Activated CD4-positive, alpha-beta memory T cell treated with anti-CD3 and anti-CD28 coated beads, Interleukin-2, amount 10 ng/mL, durations not matched to agents 7 days and 5 days (primary cell): ENCODE results near the gene PDE4A. TPM values are rescaled to one million over a fixed set of nuclear protein-coding genes. Genes with fewer than 3 reads are reported as not detected.

Experiments
- CTCF ChIA-PET: fragments of 350-600 bp; sonication (Branson Sonifier 250); formaldehyde crosslinking; loops from one replicate; lab custom pipeline; 2021; ENCODE audit warnings: antibody characterized with exemption, inconsistent platforms; lab: Charles Lee
- POLR2A ChIA-PET: fragments of 350-600 bp; sonication (Branson Sonifier 250); formaldehyde crosslinking; loops from one replicate; lab custom pipeline; 2021; ENCODE audit warnings: antibody characterized with exemption; lab: Charles Lee
- DNase-seq: peaks from one replicate; pipeline ENCODE4 v3.0.0-alpha.2; 2020
- H3K27ac Mint-ChIP-seq: one replicate; pipeline ENCODE4 v1.8.0; 2021; ENCODE audit warnings: mild to moderate bottlenecking, mixed read lengths
- H3K27me3 Mint-ChIP-seq: one replicate; pipeline ENCODE4 v1.8.0; 2021; ENCODE audit warnings: mixed read lengths
- H3K36me3 Mint-ChIP-seq: one replicate; pipeline ENCODE4 v1.8.0; 2021; ENCODE audit warnings: low read depth, mixed read lengths
- H3K4me1 Mint-ChIP-seq: one replicate; pipeline ENCODE4 v1.8.0; 2021; ENCODE audit warnings: mixed read lengths
- H3K4me3 Mint-ChIP-seq: one replicate; pipeline ENCODE4 v1.8.0; 2021; ENCODE audit warnings: mild to moderate bottlenecking, mixed read lengths
- H3K9me3 Mint-ChIP-seq: one replicate; pipeline ENCODE4 v1.8.0; 2021; ENCODE audit warnings: mixed read lengths
- total RNA-seq, 2 experiments: library from RNA; stranded (reverse); gene quantifications; one replicate each; pipeline ENCODE4 v1.2.3, GENCODE V29; 2021

The PDE4A gene
- total RNA-seq, 2 experiments from 2014 or later: 56.2 to 58.1 TPM

DNA sequence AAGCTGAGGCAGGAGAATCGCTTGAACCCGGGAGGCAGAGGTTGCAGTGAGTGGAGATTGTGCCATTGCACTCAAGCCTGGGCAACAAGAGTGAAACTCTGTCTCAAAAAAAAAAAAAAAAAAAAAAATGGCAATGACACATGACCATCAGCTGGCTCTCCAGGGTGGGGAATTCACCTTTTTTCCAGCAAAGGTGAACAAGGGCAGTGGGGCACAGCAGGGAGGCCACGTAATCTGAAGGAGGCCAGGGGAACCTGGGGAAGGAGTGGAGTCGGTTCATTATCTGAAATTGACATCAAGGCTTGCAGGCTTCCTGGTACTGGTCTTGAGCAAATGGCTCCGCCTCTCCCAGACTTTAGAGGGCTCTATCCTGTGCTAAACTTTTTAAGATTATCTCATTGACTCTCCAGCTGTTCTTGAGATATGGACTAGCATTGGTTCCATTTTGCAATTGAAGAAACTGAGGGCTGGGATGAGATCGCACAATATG lies 54.7 kb downstream of the PDE4A start:
- no peak for DNase-seq
- Mint-ChIP-seq H3K4me1 (peaks cover 26% of the 10 kb centered on the region), H3K9me3 (no peaks in the 10 kb centered on the region), H3K27me3 (no peaks in the 10 kb centered on the region), H3K4me3 (no peak overlapping the region), H3K36me3 (no peaks in the 10 kb centered on the region), H3K27ac (no peak overlapping the region)
- CTCF ChIA-PET: no interaction called here
- POLR2A ChIA-PET: interaction anchor here (0.6 kb wide), 1 partner anchor 37 kb away, joined by 3 read pairs; no protein-coding TSS in a partner anchor

DNA sequence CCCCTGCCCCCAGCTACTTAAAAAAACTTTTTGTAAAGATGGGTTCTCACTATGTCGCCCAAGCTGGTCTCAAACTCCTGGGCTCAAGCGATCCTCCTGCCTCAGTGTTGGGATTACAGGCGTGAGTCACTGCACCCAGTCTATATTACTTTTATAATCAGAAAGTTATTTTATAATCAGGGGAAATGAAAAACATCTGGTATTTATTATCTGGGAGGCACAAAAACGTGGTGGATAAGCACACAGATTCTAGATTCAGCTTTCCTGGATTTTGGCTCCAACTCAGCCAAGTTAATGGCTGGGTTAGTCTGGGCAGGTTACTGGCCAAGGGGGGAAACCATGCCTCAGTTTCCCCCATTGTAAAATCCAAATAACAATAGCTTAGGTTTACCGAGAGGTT lies 58.1 kb downstream of the PDE4A start:
- no peaks in the 10 kb centered on the region for H3K36me3 Mint-ChIP-seq
- peaks cover 24% of the 10 kb centered on the region for H3K4me1 Mint-ChIP-seq
- no peaks in the 10 kb centered on the region for H3K9me3 Mint-ChIP-seq
- CTCF ChIA-PET: interaction anchor here (0.6 to 2.0 kb wide), 16 partner anchors 8 to 221 kb away, joined by 3 to 8 read pairs (median 3); partner anchors contain the start of gene TYK2
- POLR2A ChIA-PET: interaction anchor here (0.9 to 2.2 kb wide), 3 partner anchors 42 to 74 kb away, joined by 3 to 6 read pairs (median 4); partner anchors contain the start of gene CDC37
- DNase-seq: no peak
- H3K4me3 Mint-ChIP-seq: no peak overlapping the region
- H3K27me3 Mint-ChIP-seq: no peaks in the 10 kb centered on the region
- H3K27ac Mint-ChIP-seq: no peak overlapping the region

DNA sequence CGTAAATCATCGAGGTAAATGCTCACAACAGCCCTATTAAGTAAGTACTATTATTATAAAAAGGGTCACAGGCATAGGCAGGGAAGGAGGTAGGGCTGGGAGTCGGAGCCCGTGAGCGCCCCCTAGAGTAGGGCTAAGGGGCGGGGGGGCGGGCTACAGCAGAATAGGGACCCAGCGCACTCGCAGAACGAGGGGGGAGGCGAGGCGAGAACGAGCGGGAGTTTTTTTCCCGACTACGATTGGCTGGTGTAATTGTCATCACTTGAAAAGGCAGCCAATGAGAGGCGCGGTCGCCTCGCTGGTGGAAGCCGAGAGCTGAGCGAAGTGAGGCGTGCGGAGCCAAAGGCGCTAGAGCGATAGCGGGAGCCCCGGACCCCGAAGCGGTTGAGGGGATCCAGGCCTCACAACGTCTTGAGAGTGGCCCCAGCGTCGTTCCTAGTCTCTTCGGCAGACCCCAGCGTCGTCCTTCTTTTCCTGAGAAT lies 58.6 kb downstream of the PDE4A start:
- Mint-ChIP-seq H3K27me3 (no peaks in the 10 kb centered on the region), H3K4me1 (peaks cover 24% of the 10 kb centered on the region), H3K36me3 (no peaks in the 10 kb centered on the region), H3K27ac (no peak overlapping the region), H3K4me3 (no peak overlapping the region), H3K9me3 (no peaks in the 10 kb centered on the region)
- peak; percentile 88 for DNase-seq
- ChIA-PET CTCF (interaction anchor here (0.5 to 2.0 kb wide), 18 partner anchors 9 to 221 kb away, joined by 3 to 8 read pairs (median 3); partner anchors contain the start of gene TYK2), POLR2A (interaction anchor here (0.9 to 2.2 kb wide), 3 partner anchors 43 to 75 kb away, joined by 3 to 6 read pairs (median 4); partner anchors contain the start of gene CDC37)

DNA sequence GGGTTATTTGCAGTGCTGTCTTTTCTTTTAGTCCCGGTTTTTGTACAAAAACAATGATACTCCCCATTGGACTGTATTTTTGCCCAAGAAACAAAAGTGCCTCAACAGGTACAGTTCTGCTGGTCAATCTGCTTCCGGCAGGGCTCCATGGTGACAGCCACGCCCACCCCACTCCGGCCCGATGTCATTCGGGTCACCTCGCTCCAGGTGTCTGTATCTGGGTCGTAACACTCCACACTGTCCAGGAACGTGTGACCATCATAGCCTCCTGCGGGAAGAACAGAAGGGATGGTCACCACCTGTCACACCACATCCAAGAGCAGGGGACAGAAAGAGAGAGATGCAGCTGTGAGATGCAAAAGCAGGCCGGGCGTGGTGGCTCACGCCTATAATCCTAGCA lies 66.2 kb downstream of the PDE4A start:
- Mint-ChIP-seq H3K4me3 (no peak overlapping the region), H3K27ac (no peak overlapping the region), H3K36me3 (peaks cover 43% of the 10 kb centered on the region), H3K4me1 (peaks cover 7% of the 10 kb centered on the region), H3K9me3 (no peaks in the 10 kb centered on the region), H3K27me3 (no peaks in the 10 kb centered on the region)
- ChIA-PET POLR2A (no interaction called here), CTCF (no interaction called here)
- no peak for DNase-seq

DNA sequence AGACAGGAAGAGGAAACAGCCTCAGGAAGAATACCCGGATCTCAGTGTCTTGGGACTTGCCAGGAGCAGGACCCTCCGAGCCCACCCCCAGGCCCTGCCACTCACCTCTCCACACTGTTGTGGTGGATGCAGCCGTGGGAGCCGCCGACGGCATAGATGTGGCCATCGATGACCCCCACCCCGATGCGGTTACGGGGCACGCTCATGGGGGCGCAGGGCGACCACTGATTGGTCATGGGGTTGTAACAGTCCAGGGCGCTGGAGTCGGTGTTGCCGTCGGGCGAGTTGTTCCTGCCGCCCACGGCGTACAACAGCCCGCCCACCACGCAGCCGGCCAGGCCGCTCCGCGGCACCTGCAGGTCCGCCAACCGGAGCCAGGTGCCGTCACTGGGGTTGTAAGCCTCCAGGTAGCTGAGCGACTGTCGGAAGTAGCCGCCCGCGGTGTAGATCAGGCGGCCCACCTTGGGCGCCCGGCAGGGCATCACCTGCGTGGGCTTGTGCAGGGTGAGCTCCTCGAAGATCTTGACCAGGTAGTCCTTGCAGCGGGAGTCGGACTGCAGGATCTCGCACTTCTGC lies 71.2 kb downstream of the PDE4A start:
- peaks cover 10% of the 10 kb centered on the region for H3K4me1 Mint-ChIP-seq
- ChIA-PET POLR2A (interaction anchor here (1.2 kb wide), 1 partner anchor 8 kb away, joined by 3 read pairs; no protein-coding TSS in a partner anchor), CTCF (interaction anchor here (0.7 to 1.3 kb wide), 4 partner anchors 11 to 86 kb away, joined by 3 to 4 read pairs (median 3); no protein-coding TSS in a partner anchor)
- DNase-seq: no peak
- H3K27me3 Mint-ChIP-seq: no peaks in the 10 kb centered on the region
- H3K9me3 Mint-ChIP-seq: no peaks in the 10 kb centered on the region
- no peak overlapping the region for H3K27ac Mint-ChIP-seq
- H3K4me3 Mint-ChIP-seq: no peak overlapping the region
- H3K36me3 Mint-ChIP-seq: peaks cover 49% of the 10 kb centered on the region

DNA sequence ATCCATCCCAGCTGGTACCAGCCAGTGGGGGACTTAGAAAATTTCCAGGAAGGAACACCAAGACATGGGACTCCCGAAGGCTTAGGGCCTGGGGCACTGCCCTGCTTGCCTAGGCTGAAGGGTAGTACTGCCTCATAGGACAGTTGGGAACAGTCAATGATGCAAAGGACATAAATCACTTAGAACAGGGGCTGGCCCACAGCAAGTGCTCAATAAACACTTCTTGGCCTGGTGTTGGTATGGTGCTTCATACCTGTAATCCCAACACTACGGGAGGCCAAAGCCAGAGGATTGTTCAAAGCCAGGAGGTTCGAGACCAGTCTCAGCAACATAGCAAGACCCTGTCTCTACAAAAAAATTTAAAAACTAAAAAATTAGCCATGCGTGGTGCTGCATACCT lies 77.0 kb downstream of the PDE4A start:
- Mint-ChIP-seq H3K4me1 (peaks cover 36% of the 10 kb centered on the region), H3K36me3 (peaks cover 49% of the 10 kb centered on the region), H3K9me3 (no peaks in the 10 kb centered on the region), H3K4me3 (no peak overlapping the region), H3K27me3 (no peaks in the 10 kb centered on the region), H3K27ac (no peak overlapping the region)
- no peak for DNase-seq
- ChIA-PET POLR2A (interaction anchor here (1.2 kb wide), 1 partner anchor 72 kb away, joined by 3 read pairs; no protein-coding TSS in a partner anchor), CTCF (interaction anchor here (0.6 to 1.9 kb wide), 5 partner anchors 9 to 72 kb away, joined by 3 to 7 read pairs (median 4); no protein-coding TSS in a partner anchor)

DNA sequence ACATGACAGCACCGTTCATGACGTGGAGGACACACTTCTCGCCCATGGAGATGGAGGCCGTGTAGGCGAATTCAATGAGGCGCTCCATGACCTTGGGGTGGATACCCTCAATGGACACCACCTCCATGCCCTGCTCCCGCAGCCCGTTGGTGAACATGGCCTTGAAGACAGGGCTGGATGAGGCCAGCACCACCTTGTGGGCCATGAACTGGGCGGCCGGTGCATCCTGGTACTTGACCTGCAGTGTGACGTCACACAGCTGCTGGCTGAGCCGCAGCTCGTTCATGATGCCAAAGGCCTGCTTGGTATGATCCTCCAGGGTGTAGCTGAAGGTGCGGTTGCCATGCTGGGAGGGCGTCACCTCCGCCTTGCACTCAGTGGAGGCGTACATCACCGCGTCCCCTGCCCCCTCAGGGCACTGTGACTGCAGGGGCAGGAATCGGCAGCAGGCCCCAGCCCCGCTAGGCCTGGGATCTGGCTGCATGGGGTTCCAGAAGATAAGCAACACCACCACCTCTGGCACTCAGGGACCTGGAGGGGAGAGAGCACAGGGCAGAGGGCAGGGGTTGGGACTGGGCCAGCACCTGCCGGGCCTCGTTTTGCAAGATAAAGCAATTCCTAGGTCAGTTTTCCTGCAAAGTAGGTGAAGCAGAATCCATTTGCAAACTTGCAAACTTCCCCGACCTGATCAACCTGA lies 79.4 kb downstream of the PDE4A start:
- Mint-ChIP-seq H3K27ac (peak overlapping the region; percentile 83), H3K4me3 (peak overlapping the region; percentile 55), H3K9me3 (no peaks in the 10 kb centered on the region), H3K36me3 (peaks cover 45% of the 10 kb centered on the region), H3K4me1 (peaks cover 42% of the 10 kb centered on the region), H3K27me3 (no peaks in the 10 kb centered on the region)
- ChIA-PET POLR2A (interaction anchor here (0.9 to 1.3 kb wide), 2 partner anchors 10 to 357 kb away, joined by 3 read pairs; no protein-coding TSS in a partner anchor), CTCF (interaction anchor here (0.7 to 1.9 kb wide), 4 partner anchors 10 to 337 kb away, joined by 3 to 7 read pairs (median 4); no protein-coding TSS in a partner anchor)
- no peak for DNase-seq

DNA sequence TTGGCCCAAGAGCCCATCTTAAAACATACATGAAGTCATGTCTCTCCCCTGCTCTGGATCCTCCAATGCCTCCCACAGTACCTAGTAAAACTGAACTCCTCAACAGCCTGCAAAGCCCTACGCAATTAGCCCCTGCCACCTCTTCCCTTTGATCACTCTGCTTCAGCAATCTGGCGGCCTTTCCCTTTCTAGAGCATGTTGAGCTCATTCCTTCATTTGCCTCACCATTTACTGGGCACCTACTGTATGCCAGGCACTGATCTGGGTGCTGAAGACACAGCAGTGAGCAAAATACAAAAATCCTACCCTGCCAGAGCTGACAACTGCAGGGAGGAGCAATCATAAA lies 79.9 kb downstream of the PDE4A start:
- POLR2A ChIA-PET: interaction anchor here (0.9 kb wide), 1 partner anchor 11 kb away, joined by 3 read pairs; no protein-coding TSS in a partner anchor
- Mint-ChIP-seq H3K4me1 (peaks cover 42% of the 10 kb centered on the region), H3K9me3 (no peaks in the 10 kb centered on the region), H3K27me3 (no peaks in the 10 kb centered on the region), H3K4me3 (peak overlapping the region; percentile 55), H3K27ac (peak overlapping the region; percentile 53), H3K36me3 (peaks cover 41% of the 10 kb centered on the region)
- CTCF ChIA-PET: interaction anchor here (0.7 to 1.7 kb wide), 4 partner anchors 9 to 336 kb away, joined by 3 to 4 read pairs (median 4); no protein-coding TSS in a partner anchor
- no peak for DNase-seq

DNA sequence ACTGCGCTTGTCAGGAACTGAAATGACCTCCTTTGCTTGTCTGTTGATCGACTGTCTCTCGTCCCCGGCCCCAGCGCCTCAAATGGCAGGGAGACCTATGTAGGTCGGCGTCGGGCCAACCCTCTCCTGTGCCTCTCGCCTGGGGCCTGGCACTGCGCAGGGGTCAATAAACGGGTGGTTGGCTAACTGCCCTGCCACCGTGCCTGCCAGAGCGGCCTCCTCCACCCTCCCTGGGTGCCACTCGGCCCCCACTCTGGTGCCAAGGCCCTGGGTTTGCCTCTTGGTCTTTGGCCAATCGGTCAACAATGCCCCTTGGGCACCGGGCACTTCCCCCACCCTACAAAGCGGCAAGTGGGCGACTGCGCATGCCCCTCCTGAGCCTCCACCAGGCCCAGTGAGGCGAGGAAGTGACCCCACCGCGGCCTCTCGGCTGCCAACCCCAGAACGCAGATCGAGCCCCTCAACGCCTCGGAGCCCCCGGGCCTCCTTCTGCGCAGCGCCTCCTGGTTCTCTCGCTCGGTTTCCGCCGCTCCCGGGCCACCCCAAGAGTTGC lies 81.7 kb downstream of the PDE4A start:
- H3K27ac Mint-ChIP-seq: peak overlapping the region; percentile 89
- peak; percentile 55 for DNase-seq
- H3K4me3 Mint-ChIP-seq: peak overlapping the region; percentile 96
- H3K27me3 Mint-ChIP-seq: no peaks in the 10 kb centered on the region
- no peaks in the 10 kb centered on the region for H3K9me3 Mint-ChIP-seq
- H3K36me3 Mint-ChIP-seq: peaks cover 35% of the 10 kb centered on the region
- ChIA-PET POLR2A (interaction anchor here (1.0 to 1.9 kb wide), 8 partner anchors 18 to 151 kb away, joined by 3 to 7 read pairs (median 4); partner anchors contain the start of gene KRI1), CTCF (interaction anchor here (1.7 kb wide), 1 partner anchor 198 kb away, joined by 4 read pairs; no protein-coding TSS in a partner anchor)
- peaks cover 48% of the 10 kb centered on the region for H3K4me1 Mint-ChIP-seq

DNA sequence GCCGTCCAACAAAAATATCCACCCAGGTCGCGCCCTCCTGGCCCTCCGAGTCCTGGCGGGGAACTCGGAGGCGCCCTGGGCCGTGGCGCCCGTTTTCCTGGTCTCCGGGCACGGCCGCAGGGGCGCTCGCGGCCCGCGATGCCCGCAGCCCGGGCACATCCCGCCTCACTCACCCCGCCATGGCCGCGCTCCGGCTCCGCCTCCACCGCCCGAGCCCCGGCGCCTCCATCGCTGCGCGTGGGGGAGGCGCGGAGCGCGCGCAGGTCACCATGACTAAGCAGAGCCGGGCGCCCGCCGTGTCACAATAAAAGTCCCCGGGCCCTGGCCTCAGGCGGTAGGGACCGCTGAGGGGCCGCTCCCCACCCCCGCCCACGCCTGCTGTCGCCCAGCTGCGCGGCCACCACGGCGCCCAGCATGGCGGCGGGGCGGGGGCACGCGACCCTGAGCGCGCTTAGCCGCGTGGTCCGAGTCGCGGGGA lies 82.2 kb downstream of the PDE4A start:
- H3K27me3 Mint-ChIP-seq: no peaks in the 10 kb centered on the region
- H3K4me1 Mint-ChIP-seq: peaks cover 44% of the 10 kb centered on the region
- H3K9me3 Mint-ChIP-seq: no peaks in the 10 kb centered on the region
- DNase-seq: peak; percentile 94
- POLR2A ChIA-PET: interaction anchor here (0.6 to 1.9 kb wide), 7 partner anchors 10 to 102 kb away, joined by 3 to 7 read pairs (median 3); partner anchors contain the start of gene KRI1
- H3K4me3 Mint-ChIP-seq: peak overlapping the region; percentile 96
- H3K36me3 Mint-ChIP-seq: peaks cover 31% of the 10 kb centered on the region
- CTCF ChIA-PET: no interaction called here
- peak overlapping the region; percentile 89 for H3K27ac Mint-ChIP-seq

DNA sequence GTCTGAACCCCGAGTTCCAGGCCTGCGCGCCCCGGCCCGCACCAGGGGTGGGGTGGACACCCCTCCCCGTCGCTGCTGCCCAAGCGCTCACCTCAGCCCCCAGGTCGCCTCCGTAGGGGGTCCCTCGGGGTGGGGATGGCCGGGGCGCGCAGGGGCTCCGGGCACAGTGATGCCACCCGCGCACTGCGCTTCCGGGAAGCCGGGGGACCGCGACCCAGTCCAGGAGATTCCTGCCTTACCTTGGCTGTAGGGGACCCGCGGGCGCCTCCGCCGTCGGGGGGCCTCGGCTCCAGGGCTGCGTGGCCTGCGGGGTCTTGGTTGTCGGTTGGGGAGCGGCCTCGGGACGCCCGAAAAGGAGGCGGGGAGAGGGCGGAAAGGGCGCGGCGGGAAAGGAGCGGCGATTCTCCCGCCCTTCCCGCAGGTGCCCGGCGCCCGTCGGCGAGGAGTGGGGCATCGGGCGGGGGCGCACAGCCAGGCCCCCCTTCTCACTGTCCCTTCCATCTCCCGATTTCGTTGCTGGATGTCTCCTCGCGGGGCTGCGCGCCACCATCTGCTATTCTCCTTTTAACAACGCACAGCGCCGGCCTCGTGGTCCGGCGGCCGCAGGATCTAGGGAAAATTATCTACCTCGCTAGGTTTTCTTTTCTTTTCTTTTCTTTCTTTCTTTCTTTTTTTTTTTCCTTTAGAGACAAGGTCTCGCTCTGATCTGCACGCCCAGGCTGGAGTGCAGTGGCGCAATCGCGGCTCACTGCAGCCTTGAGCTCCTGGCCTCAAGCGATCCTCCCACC lies 82.9 kb downstream of the PDE4A start, which contains the start of gene KEAP1:
TSS of gene KEAP1 (minus strand) at position 355 of the 788 bp plus-strand sequence. CDS start 3,323 bp downstream, outside the sequence.
- DNase-seq: peak; percentile 47
- Mint-ChIP-seq H3K27me3 (no peaks in the 10 kb centered on the region), H3K27ac (peak within 1 kb of the TSS; percentile 91), H3K9me3 (no peaks in the 10 kb centered on the region), H3K4me3 (peak within 1 kb of the TSS; percentile 96), H3K4me1 (peaks cover 42% of the 10 kb centered on the region), H3K36me3 (peaks cover 30% of the 10 kb centered on the region)
- POLR2A ChIA-PET: interaction anchor here (0.6 to 1.9 kb wide), 8 partner anchors 10 to 102 kb away, joined by 3 to 7 read pairs (median 3); partner anchors contain the start of gene KRI1
- CTCF ChIA-PET: interaction anchor here (0.7 to 1.6 kb wide), 3 partner anchors 69 to 197 kb away, joined by 3 to 4 read pairs (median 3); no protein-coding TSS in a partner anchor
